ENCODE results near the gene ADGRG3.

DNA sequence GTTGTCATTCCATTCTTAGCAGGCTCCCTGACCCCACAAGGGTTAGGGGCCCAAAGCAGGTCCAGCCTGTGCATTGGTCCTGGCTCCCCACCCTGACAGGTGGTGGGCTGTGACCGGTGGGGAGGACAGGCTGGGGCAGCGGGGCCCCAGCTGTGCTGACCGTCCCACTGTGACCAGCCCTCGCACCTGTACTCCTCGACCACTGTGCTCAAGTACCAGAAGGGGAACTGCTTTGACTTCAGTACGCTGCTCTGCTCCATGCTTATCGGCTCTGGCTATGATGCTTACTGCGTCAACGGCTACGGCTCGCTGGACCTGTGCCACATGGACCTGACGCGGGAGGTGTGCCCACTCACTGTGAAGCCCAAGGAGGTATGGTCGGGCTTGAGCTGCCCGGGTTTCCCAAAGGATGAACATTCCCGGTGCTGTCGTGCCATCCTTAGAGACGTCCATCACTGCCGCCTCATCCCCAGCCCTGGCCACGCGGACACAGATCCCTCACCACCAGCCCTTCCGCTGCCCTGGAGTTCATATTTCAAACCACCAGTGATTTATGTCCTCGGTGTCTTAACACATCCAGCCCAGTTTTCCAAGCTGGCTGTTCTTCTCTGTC lies 33.8 kb downstream of the ADGRG3 start:
- TF ChIP-seq EZH2 (IDR thresholded peaks at IDR 0.05; ENCODE audit: insufficient read depth, poor library complexity, severe bottlenecking) (no peak), EZH2phosphoT487 (IDR thresholded peaks at IDR 0.05; ENCODE audit: insufficient read depth, low read depth) (no peak)
